HepG2 (cell line): ENCODE data around the gene PDE2A. TPM values are rescaled to one million over a fixed set of nuclear protein-coding genes. Genes with fewer than 3 reads are reported as not detected.

ENCODE experiments used
- ATAC-seq: fragments of 200-7000 bp; cut with Tn5 transposase; 3 replicates; pipeline ENCODE4 v1.9.1; 2020; ENCODE audit warnings: mild to moderate bottlenecking, moderate library complexity
- BruUV-seq: library from RNA; stranded (reverse); fragments of 400-500 nt; replicated peaks from 2 replicates; lab custom pipeline; 2021; lab: Mats Ljungman, UMichigan
- CTCF ChIA-PET: fragments of 300-600 bp; formaldehyde crosslinking; extraction: SDS; loops from one replicate; lab custom pipeline; 2021; ENCODE audit warnings: low total read pairs, inconsistent platforms, low intra/inter-chr PET ratio; lab: Yijun Ruan, JAX
- POLR2A ChIA-PET: fragments of 350-600 bp; sonication (Branson Sonifier 250); formaldehyde crosslinking; loops from one replicate; lab custom pipeline; 2020; ENCODE audit warnings: antibody characterized with exemption, inconsistent platforms; lab: Yijun Ruan, JAX
- DNase-seq: peaks from one replicate; pipeline ENCODE4 v3.0.0-alpha.2; 2015; ENCODE audit warnings: low spot score
- FAIRE-seq: peaks from 3 replicates; lab custom pipeline; 2011; peaks lifted over from hg19 to GRCh38; lab: Jason Lieb, UNC
- H2AFZ ChIP-seq: one replicate; pipeline ENCODE4 v1.6.1; 2011; ENCODE audit warnings: low read length, inconsistent platforms
- H3K27ac ChIP-seq: fragments of 300-600 bp; 3 replicates; pipeline ENCODE4 v1.8.0; 2011; ENCODE audit warnings: mixed run types, mild to moderate bottlenecking, mixed read lengths, low read length, inconsistent platforms; ENCODE audit not compliant: insufficient read depth; ENCODE audit errors: extremely low read length
- H3K27me3 ChIP-seq, 2 experiments: fragments of 200-600 bp in 1 of 2; 2 replicates in 1 of 2; 3 replicates in 1 of 2; pipeline versions ENCODE4 v1.6.0 to v1.8.0; 2011; ENCODE audit warnings: low read length in 2 of 2, mild to moderate bottlenecking in 2 of 2, moderate library complexity in 2 of 2, inconsistent platforms in 1 of 2; ENCODE audit not compliant: insufficient read depth in 2 of 2, control insufficient read depth in 1 of 2
- H3K36me3 ChIP-seq, 2 experiments: fragments of 200-600 bp in 1 of 2; replicated peaks in 1 of 2; 2 replicates in 1 of 2; 3 replicates in 1 of 2; pipeline versions ENCODE4 v1.5.1 to v1.8.0; 2011; ENCODE audit warnings: low read length in 2 of 2, inconsistent platforms in 1 of 2; ENCODE audit not compliant: insufficient read depth in 2 of 2, control insufficient read depth in 1 of 2
- H3K4me1 ChIP-seq: 2 replicates; pipeline ENCODE4 v1.5.1; 2012; ENCODE audit warnings: low read length, inconsistent platforms; ENCODE audit not compliant: insufficient read depth
- H3K4me2 ChIP-seq: 2 replicates; pipeline ENCODE4 v1.6.0; 2011; ENCODE audit warnings: low read depth, low read length, inconsistent platforms
- H3K4me3 ChIP-seq, 3 experiments: fragments of 200-600 bp in 1 of 3; sonication (generic), shearing (Covaris generic) in 1 of 3; replicated peaks in 1 of 3; 2 replicates each; pipeline ENCODE4 v1.5.1; 2011 to 2016; ENCODE audit warnings: low read length in 3 of 3, inconsistent platforms in 2 of 3, low read depth in 2 of 3, mild to moderate bottlenecking in 2 of 3, control low read depth in 1 of 3, mixed read lengths in 1 of 3; ENCODE audit not compliant: insufficient read depth in 1 of 3
- H3K79me2 ChIP-seq: one replicate; pipeline ENCODE4 v1.6.1; 2011; ENCODE audit warnings: low read length, inconsistent platforms; ENCODE audit not compliant: insufficient read depth
- H3K9ac ChIP-seq: 2 replicates; pipeline ENCODE4 v1.6.0; 2011; ENCODE audit warnings: mild to moderate bottlenecking, low read depth, low read length, inconsistent platforms; ENCODE audit not compliant: insufficient read depth
- H3K9me3 ChIP-seq: 2 replicates; pipeline ENCODE4 v1.5.1; 2012; ENCODE audit warnings: mild to moderate bottlenecking, low read length
- H4K20me1 ChIP-seq: 2 replicates; pipeline ENCODE4 v1.6.0; 2011; ENCODE audit warnings: inconsistent platforms, mild to moderate bottlenecking, low read length, moderate library complexity; ENCODE audit not compliant: insufficient read depth
- CBX1 ChIP-seq: IDR thresholded peaks from one replicate; pipeline ENCODE4 v1.6.1; 2016; ENCODE audit warnings: antibody characterized with exemption, low read depth
- ELK4 ChIP-seq: sonication (generic); formaldehyde crosslinking; IDR thresholded peaks from 2 replicates; pipeline ENCODE4 v1.9.0; 2021; ENCODE audit warnings: missing genetic modification reagents, borderline replicate concordance
- ESRRA ChIP-seq: sonication (generic); formaldehyde crosslinking; IDR thresholded peaks from 2 replicates; pipeline ENCODE4 v1.5.1; 2020; ENCODE audit warnings: mild to moderate bottlenecking, low read depth, missing genetic modification reagents
- GRHL1 ChIP-seq: sonication (generic); formaldehyde crosslinking; conservative IDR thresholded peaks from 2 replicates; pipeline ENCODE4 v1.8.0; 2022; ENCODE audit warnings: missing genetic modification reagents
- HDAC2 ChIP-seq: sonication (generic); formaldehyde crosslinking; IDR thresholded peaks from 2 replicates; pipeline ENCODE4 v1.4.0; 2020; ENCODE audit warnings: missing genetic modification reagents
- HNRNPK ChIP-seq: fragments of 200-400 bp; formaldehyde crosslinking; IDR thresholded peaks from 2 replicates; pipeline ENCODE4 v1.6.1; 2018; ENCODE audit warnings: low read length, low read depth, moderate library complexity, mild to moderate bottlenecking; ENCODE audit not compliant: poor library complexity, severe bottlenecking
- KAT7 ChIP-seq: IDR thresholded peaks from 2 replicates; pipeline ENCODE4 v1.6.1; 2018; ENCODE audit warnings: borderline replicate concordance, missing compliant biosample characterization
- KLF12 ChIP-seq: sonication (generic); formaldehyde crosslinking; IDR thresholded peaks from 2 replicates; pipeline ENCODE4 v1.4.0; 2020; ENCODE audit warnings: missing genetic modification reagents, borderline replicate concordance
- MTA1 ChIP-seq: sonication (generic); formaldehyde crosslinking; IDR thresholded peaks from 2 replicates; pipeline ENCODE4 v1.4.0; 2020; ENCODE audit warnings: missing genetic modification reagents, mild to moderate bottlenecking, borderline replicate concordance
- PCBP2 ChIP-seq: fragments of 200-400 bp; formaldehyde crosslinking; optimal IDR thresholded peaks from 2 replicates; pipeline ENCODE3; 2018; ENCODE audit warnings: low read length, low read depth; ENCODE audit not compliant: poor library complexity, severe bottlenecking
- POLR2AphosphoS2 ChIP-seq: IDR thresholded peaks from 2 replicates; pipeline ENCODE4 v1.6.1; 2011; ENCODE audit warnings: low read depth, low read length, improper control_type of control experiment
- SYNCRIP ChIP-seq: fragments of 200-400 bp; formaldehyde crosslinking; IDR thresholded peaks from 2 replicates; pipeline ENCODE4 v1.6.1; 2018; ENCODE audit warnings: mild to moderate bottlenecking, low read depth, low read length; ENCODE audit not compliant: insufficient read depth
- TCF7 ChIP-seq: sonication (generic); IDR thresholded peaks from 2 replicates; pipeline ENCODE4 v1.6.1; 2016; ENCODE audit warnings: antibody characterized with exemption, low read depth
- TERF1 ChIP-seq: sonication (generic); formaldehyde crosslinking; IDR thresholded peaks from 2 replicates; pipeline ENCODE4 v1.8.0; 2022; ENCODE audit warnings: mild to moderate bottlenecking, missing genetic modification reagents, moderate library complexity
- ZMAT5 ChIP-seq: sonication (generic); formaldehyde crosslinking; IDR thresholded peaks from 2 replicates; pipeline ENCODE4 v1.5.0; 2020; ENCODE audit warnings: mild to moderate bottlenecking, low read depth, missing genetic modification reagents, borderline replicate concordance
- ZNF160 ChIP-seq: sonication (generic); formaldehyde crosslinking; IDR thresholded peaks from 2 replicates; pipeline ENCODE4 v1.8.0; 2022; ENCODE audit warnings: mild to moderate bottlenecking, inconsistent platforms, missing genetic modification reagents
- ZNF20 ChIP-seq: sonication (generic); formaldehyde crosslinking; IDR thresholded peaks from 2 replicates; pipeline ENCODE4 v1.4.0; 2020; ENCODE audit warnings: mild to moderate bottlenecking, moderate library complexity, missing genetic modification reagents
- ZNF33A ChIP-seq: sonication (generic); formaldehyde crosslinking; IDR thresholded peaks from 2 replicates; pipeline ENCODE4 v1.5.1; 2020; ENCODE audit warnings: missing genetic modification reagents, mild to moderate bottlenecking, moderate library complexity, borderline replicate concordance
- ZNF546 ChIP-seq: sonication (generic); formaldehyde crosslinking; conservative IDR thresholded peaks from 2 replicates; pipeline ENCODE4 v1.8.1; 2023; ENCODE audit warnings: mild to moderate bottlenecking, missing genetic modification reagents
- ZNF572 ChIP-seq: sonication (generic); formaldehyde crosslinking; IDR thresholded peaks from 2 replicates; pipeline ENCODE4 v1.5.1; 2020; ENCODE audit warnings: mild to moderate bottlenecking, missing genetic modification reagents
- WGBS: methylation state at CpG from one replicate; pipeline ENCODE4 v1.1.6; 2017; ENCODE audit warnings: low lambda C conversion rate; 5-methylcytosine and 5-hydroxymethylcytosine counted together
- in situ Hi-C: cut with HindIII; loops from 2 replicates; pipeline ENCODE4 v1.10.0; 2017; ENCODE audit warnings: low pct_unique_long_range_greater_than_20kb; ENCODE audit not compliant: extremely low pct_ligation_motif_present
- intact Hi-C: fragments of 100-400 bp; cut with micrococcal nuclease; formaldehyde crosslinking; loops from one replicate; pipeline ENCODE4 v1.10.0; 2022; ENCODE audit not compliant: unreplicated experiment
- polyA plus RNA-seq, 8 experiments: library from polyadenylated mRNA; depleted of rRNA in 3 of 8; stranded (reverse) in 7 of 8; unstranded in 1 of 8; fragments of >200 nt; fragmentation: Illumina TruSeq in 4 of 8; extraction: Trizol in 4 of 8; gene quantifications; 2 replicates each; pipeline versions ENCODE4 v1.2.1 to v1.2.3, GENCODE V29; 2011 to 2016; ENCODE audit warnings: low read depth in 4 of 8, missing spikeins in 1 of 8, mixed read lengths in 1 of 8; ENCODE audit not compliant: insufficient read depth in 1 of 8
- total RNA-seq, 5 experiments: library from RNA; depleted of rRNA; stranded (reverse); fragments of >200 nt; fragmentation: Illumina TruSeq; extraction: Trizol; gene quantifications; 2 replicates each; pipeline ENCODE4 v1.2.3, GENCODE V29; 2016; ENCODE audit warnings: low read depth in 1 of 5

Gene PDE2A
- total and polyA plus RNA-seq, 2 of the 13 experiments (the other 11 are each of a cell fraction or from before 2014, with no cell fraction given): 3.1 TPM; not detected in 1

GRCh38 chr11:72712841-72713240 lies 38.6 kb upstream of the PDE2A start (continued):
- TF ChIP-seq PCBP2: no peak

GRCh38 chr11:72712168-72712751 lies 38.0 kb upstream of the PDE2A start:
- H3K4me2 ChIP-seq: no peak overlapping the region
- no peaks in the 10 kb centered on the region for H3K79me2 ChIP-seq
- no peaks in the 10 kb centered on the region for H3K27me3 ChIP-seq
- ATAC-seq (no peak), FAIRE-seq (no peak), DNase-seq (no peak)
- H3K9me3 ChIP-seq: no peaks in the 10 kb centered on the region
- intact Hi-C loops (no loop called here), in situ Hi-C loops (no loop called here)
- BruUV-seq: no TSS peak
- H3K27ac ChIP-seq: no peak overlapping the region
- no peak for TF ChIP-seq ESRRA (CRISPR knock-in tag)
- no peak for TF ChIP-seq HNRNPK
- TF ChIP-seq HDAC2 (CRISPR knock-in tag): no peak
- TF ChIP-seq ELK4 (CRISPR knock-in tag): no peak
- TF ChIP-seq MTA1: no peak
- TF ChIP-seq ZNF33A (CRISPR knock-in tag): no peak
- no peak for TF ChIP-seq ZNF20
- TF ChIP-seq KAT7 (CRISPR knock-in tag): no peak
- TF ChIP-seq GRHL1 (CRISPR knock-in tag): no peak
- no peak for TF ChIP-seq CBX1
- no peak for TF ChIP-seq TERF1 (CRISPR knock-in tag)
- TF ChIP-seq ZNF160 (CRISPR knock-in tag): no peak
- no peak for TF ChIP-seq SYNCRIP
- TF ChIP-seq KLF12 (CRISPR knock-in tag): no peak
- TF ChIP-seq ZNF546: no peak
- TF ChIP-seq ZNF572 (CRISPR knock-in tag): no peak
- no peak for TF ChIP-seq TCF7
- TF ChIP-seq POLR2AphosphoS2: no peak
- no peak for TF ChIP-seq ZMAT5 (CRISPR knock-in tag)
- H3K4me1 ChIP-seq: no peaks in the 10 kb centered on the region
- H3K4me3 ChIP-seq: no peak overlapping the region
- ChIA-PET POLR2A (no interaction called here), CTCF (no interaction called here)
- H3K9ac ChIP-seq: no peak overlapping the region
- H3K36me3 ChIP-seq: peaks cover 49 to 85% of the 10 kb centered on the region in 2 experiments
- H4K20me1 ChIP-seq: no peaks in the 10 kb centered on the region
- no peak overlapping the region for H2AFZ ChIP-seq
- 97% methylated on average over 23 of the region's 26 CpGs for WGBS
